GM12865 (cell line): ENCODE results near the gene C1orf74.
A peak's percentile ranks its signal among the peaks of the same experiment; 100 is the strongest.

Experiments used
- DNase-seq: peaks from one replicate; pipeline ENCODE4 v3.0.0; 2010; ENCODE audit warnings: low read depth
- H3K4me3 ChIP-seq: 2 replicates; pipeline ENCODE4 v1.5.1; 2011; ENCODE audit warnings: mild to moderate bottlenecking, low read depth, low read length, control low read depth
- CTCF ChIP-seq: IDR thresholded peaks from 2 replicates; pipeline ENCODE4 v1.5.1; 2011; ENCODE audit warnings: low read length, control low read depth, low read depth, inconsistent platforms; ENCODE audit not compliant: insufficient read depth; ENCODE audit errors: missing control alignments

C1orf74 gene

GRCh38 chr1:209755926-209756614 is 28.3 kb downstream of the C1orf74 start, which contains the start of gene TRAF3IP3:
Gene TRAF3IP3, plus strand, starts transcription at chr1:209756053. Its CDS starts 3,987 bp downstream, at chr1:209760040.
- peak within 1 kb of the TSS; percentile 67 for H3K4me3 ChIP-seq
- peak; percentile 93 for DNase-seq
- no peak for TF ChIP-seq CTCF

- no peak for TF ChIP-seq CTCF
- peak overlapping the region; percentile 67; the same call in 1 of the 2 replicates for H3K4me3 ChIP-seq
- DNase-seq: no peak
Measured at GRCh38 chr1:209755256-209755655, 29.1 kb downstream of the C1orf74 start.

- DNase-seq: no peak
Measured at GRCh38 chr1:209752890-209753289, 31.5 kb downstream of the C1orf74 start.

GRCh38 chr1:209751627-209752231 is 32.6 kb downstream of the C1orf74 start:
- peak; percentile 86 for DNase-seq
- TF ChIP-seq CTCF: no peak
- H3K4me3 ChIP-seq: no peak overlapping the region

More at GRCh38 chr1:209752890-209753289, 31.5 kb downstream of the C1orf74 start:
- TF ChIP-seq CTCF: no peak
- no peak overlapping the region for H3K4me3 ChIP-seq

- no peak for TF ChIP-seq CTCF
- H3K4me3 ChIP-seq: no peak overlapping the region
- no peak for DNase-seq
Measured at GRCh38 chr1:209749670-209750323, 34.6 kb downstream of the C1orf74 start.

- DNase-seq: no peak
- no peak for TF ChIP-seq CTCF
- no peak overlapping the region for H3K4me3 ChIP-seq
Measured at GRCh38 chr1:209749205-209749604, 35.2 kb downstream of the C1orf74 start.

- no peak for DNase-seq
- TF ChIP-seq CTCF: no peak
- H3K4me3 ChIP-seq: no peak overlapping the region
Measured at GRCh38 chr1:209748620-209749019, 35.7 kb downstream of the C1orf74 start.
